HG03575 (cell line): ENCODE measurements around the gene TRAF3IP3.

ENCODE experiments used
- ATAC-seq: cut with Tn5 transposase; IDR thresholded peaks from one replicate; pipeline ENCODE4 v1.9.1; 2021; ENCODE audit not compliant: unreplicated experiment, insufficient number of reproducible peaks, low FRiP score; ENCODE audit errors: extremely low read depth

Gene TRAF3IP3

DNA sequence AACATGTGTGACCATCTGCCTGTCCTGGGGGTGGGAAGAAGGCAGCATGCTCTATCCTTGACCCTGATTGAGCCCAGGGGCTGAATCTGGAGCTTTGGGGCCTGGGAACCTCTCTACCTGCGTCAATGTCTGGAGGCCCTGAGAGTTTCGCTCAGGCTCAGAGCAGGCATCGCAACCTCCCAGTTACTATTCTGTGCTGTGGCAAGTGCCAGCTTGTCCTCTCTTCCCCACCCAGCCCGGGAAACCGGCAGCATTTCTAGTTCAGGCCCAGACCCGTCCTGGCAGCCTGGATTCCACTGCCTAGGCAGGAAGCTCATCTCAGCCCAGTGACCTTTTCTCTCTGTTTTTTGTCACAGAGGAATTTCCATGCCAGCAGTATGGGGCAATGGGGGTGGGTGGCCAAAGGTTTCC is 60.1 kb downstream of the TRAF3IP3 start:
- ATAC-seq: no peak

DNA sequence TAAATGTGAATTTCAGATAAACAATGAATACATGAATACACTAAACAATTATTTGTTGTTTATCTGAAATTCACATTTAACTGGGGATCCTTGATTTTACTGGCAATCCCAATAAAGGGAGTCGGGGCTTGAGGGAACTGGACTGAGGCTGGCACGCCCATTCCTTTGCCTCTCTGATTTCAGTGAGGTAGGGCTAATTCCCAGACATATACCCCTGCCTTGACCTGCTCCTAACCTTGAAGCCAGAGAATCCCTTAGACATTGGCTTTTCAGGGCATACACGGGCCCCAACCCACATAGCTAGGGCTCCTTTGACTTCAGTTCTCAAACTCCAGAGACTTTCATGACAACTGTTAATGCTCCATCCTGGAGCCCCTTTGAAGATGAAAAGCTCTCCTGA is 61.1 kb downstream of the TRAF3IP3 start:
- no peak for ATAC-seq

DNA sequence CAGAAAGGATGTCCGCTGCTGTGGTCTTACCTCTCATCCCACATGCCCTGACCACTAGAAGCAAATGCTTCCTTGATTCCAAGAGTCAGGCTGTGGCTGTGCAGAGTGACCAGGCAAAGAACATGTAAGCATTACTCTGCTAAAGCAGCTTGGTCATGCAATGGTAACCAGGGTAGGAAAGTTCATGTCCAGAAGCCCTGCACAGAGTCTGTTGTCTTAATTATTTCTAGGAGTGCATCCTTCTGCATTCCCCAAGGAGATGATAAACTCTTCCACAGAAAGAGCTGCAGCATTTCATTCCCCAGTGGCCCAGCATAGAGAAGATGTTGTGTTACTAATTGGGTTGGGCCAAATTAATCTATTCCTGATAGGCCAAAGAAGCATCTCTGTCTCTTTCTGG is 61.8 kb downstream of the TRAF3IP3 start:
- ATAC-seq: no peak

DNA sequence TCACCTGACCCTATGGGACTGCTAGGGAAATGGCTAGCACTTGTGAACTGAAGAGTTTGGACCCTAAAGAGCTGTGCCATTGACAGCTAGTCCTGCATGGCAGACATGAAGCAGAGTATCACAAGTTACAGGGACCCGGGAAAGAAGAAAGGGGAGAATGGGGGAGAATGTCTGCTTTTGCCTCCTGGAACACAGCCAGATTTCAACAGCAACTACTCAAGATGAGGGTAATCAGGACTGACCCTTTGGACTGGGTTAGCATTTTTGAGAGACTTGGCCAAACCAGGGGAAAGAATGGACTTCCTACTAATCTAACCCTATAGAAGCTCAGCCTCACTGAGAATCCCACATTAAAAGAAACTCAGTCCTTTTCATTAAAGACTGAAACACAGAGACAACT is 63.2 kb downstream of the TRAF3IP3 start:
- no peak for ATAC-seq

DNA sequence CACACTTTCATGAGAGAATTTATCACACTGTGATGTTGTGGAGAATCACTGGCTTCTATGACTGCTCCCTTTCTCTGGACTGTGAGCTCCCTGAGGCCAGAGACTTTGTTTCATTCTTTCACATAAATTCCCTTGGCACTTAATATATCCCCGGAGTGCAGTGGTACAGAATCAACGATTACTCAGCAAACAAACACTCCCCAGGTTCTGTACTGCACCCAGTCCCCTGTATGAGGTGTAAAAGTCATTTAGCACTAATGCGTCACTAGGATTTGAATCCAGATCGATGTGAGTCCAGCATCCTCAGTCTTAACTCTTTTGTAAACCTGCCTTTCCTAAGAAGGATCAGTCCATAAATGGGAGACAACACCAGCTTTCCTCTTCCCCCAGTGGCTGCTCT is 65.1 kb downstream of the TRAF3IP3 start:
- ATAC-seq: no peak

DNA sequence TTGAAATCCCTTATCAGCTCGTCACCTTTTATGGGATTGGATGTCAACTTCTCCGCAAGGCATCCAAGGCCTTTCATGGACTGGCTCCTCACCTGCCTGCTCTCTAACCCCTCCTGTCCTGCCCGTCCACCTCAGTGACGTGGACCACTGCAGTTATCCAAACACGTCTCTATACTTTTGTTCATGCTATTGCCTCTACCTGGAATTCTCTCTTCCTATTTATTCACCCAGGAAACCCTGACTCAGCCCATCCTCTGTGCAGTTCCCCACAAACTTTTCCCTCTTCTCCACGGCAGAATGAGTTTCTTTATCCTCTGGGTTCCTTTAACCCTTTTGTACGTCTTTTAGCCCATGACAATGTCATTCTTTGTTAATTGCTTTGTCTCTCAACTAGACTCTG is 66.9 kb downstream of the TRAF3IP3 start:
- ATAC-seq: no peak

DNA sequence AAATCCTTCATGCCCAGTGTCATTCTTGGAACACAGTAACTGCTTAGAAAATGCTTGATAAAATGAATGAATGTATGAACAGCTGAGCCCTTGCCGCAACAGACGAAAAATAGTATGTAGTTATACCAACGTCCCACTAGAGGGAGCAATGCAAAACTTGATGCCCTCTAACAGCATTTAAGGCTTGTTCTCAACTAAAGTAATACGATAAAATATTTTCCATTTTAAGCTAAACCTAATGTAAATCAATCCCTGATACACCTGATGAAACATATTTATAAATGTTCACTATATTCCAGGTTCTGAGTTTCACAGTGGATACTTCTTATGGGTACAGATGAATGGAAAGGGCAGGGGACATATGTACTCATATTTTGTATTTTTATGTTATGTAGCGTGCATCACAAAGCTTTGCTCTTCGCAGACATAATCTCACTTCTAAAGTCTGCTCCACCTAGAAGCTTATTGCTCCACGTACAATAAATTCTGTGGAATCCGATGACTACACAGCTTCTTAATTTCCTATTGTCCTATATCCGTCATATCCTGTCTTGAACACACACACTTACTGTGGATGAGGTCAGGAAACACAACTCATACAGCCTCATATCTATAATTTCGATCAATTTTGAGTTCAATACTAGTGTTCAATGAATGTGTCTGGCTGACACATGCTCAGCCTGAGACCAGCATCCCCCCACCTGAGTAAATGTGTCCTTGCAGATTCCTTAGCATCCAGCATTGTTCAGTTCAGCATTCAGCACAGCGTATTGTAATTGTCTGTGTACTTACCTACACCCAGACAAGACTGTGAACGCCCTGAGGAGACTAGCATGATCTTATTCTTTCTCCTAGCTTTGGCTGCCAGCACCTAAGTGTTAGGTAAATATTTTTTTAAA is 67.5 kb downstream of the TRAF3IP3 start:
- ATAC-seq: no peak

DNA sequence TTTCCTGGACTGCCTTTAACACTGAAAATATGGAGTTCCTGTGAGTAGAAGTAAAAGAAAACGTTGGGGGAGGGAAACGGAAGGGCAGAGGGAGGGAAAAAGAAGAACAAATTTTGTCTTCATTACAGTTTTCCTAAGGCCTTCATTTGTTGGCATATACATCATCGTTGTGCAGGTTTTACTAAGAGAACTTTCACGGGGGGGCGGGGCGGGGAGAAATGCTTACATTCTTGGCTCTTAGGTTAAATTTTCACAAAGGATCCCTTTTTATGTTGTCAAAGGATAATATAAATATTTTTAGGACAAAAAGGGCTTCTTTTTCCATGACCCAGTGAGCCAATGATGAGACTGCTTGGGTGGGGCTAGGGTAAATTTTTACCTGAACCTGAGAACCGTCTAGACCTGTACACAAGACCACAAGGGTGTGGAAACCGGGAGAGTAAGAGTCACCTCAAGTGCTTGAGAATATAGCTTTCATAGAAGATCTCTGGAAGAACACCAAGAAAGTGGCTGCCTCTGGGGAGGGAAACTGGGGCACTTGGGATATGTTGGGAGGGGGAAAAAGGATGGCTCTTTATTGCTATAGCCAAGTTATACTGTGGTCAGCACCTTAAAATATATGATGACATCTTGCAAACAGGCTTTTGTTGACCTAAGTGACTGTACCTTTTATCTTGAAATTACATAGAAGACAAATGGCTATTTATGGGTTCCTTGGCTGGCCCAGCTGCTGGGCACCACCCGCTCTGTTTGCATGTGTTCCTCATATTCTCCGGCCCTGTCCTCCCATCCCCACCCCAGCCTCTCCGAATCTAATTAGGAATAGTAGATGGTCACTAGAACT is 70.0 kb downstream of the TRAF3IP3 start:
- ATAC-seq: no peak

DNA sequence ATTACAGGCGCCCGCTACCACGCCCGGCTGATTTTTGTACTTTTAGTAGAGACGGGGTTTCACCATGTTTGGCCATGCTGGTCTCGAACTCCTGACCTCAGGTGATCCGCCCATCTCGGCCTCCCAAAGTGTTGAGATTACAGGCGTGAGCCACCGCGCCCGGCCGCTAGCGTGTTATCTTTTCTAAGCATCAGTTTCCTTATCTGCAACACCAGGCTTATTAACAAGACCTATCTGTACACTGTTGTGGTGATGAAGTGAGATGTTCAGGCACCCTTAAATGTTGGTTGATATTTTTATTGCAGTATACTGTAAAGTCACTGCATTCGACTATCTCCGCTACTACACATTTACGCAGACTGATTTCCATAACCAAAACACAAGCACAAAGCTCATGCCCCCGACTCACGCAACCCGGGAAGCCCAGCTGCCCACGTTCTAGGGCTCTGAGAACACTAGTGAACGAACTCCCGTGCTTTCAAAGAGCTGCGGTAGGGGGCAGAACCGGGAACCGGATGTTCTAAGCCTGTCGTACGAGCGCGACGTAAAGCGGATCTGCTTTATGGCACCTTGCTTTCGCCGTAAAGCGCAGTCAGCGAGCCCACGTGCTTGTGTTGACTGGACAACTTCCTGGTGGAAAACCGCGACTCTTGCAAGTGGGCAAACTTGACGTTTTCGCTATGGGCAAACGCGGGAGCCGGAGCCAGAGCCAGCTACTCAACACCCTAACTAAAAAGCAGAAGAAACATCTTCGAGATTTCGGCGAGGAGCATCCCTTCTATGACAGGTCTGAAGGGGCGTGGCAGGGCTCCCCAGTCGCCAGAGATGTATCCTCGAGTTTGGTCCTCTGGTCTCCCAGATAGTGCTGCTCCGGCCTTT is 71.8 kb downstream of the TRAF3IP3 start, which contains the start of gene UTP25:
UTP25 (plus strand) TSS at position 589 of the 879 bp plus-strand sequence; CDS start at position 681, 92 bp downstream.
- ATAC-seq: peak; percentile 74

DNA sequence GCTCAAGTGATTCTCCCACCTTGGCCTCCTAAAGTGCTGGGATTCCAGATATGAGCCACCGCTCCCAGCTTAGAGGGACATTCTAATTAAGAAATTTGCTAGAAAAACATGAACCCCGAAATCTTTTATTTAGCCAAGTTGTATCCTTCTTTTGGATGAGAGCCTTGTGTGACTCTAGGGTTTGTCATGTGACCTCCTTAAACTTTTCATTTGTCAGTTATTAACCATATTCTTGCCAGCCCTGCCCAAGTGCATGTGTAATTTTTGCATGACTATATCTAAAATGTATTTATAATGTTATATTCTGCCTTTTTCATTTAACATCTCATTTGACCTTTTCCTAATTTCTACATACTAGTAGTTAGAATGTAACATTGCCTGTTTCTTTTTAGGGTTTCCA is 73.9 kb downstream of the TRAF3IP3 start:
- ATAC-seq: no peak

DNA sequence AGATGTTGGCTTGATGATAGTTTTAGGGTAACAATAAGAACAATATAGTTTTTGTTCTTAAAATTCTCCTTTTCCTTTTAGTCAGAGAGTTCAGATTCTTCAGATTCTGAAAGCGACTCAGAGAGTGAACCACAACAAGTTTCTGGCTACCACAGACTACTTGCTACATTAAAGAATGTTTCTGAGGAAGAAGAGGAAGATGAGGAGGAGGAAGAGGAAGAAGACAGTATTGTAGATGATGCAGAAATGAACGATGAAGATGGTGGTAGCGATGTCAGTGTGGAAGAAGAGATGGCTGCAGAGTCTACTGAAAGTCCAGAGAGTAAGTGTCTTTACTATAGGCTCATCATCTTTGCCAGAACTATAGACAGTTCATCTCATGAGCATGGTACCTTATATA is 74.9 kb downstream of the TRAF3IP3 start:
- no peak for ATAC-seq

DNA sequence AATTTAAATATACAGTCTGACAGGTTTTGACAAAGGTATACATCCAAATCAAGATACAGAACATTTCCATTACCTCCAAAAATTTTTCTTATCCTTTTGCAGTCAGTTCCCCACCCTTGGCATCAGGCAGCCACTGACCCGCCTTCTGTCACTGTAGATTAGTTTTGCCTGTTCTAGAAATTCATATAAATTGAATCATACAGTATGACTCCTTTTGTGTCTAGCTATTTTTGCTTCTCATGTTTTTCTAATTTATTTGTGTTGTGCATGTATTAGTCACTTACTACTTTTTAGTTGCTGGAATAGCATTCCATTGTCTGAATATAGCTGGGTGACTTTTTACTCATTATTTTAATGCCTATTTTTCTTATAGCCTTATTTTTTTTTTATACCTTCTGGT is 75.8 kb downstream of the TRAF3IP3 start:
- ATAC-seq: no peak
